Measurements from ENCODE around the gene OR2AT4. TPM values are rescaled to one million over a fixed set of nuclear protein-coding genes. Genes with fewer than 3 reads are reported as not detected.

The OR2AT4 gene
- total RNA-seq, 2 donors from 2014 or later, result not detected

DNA sequence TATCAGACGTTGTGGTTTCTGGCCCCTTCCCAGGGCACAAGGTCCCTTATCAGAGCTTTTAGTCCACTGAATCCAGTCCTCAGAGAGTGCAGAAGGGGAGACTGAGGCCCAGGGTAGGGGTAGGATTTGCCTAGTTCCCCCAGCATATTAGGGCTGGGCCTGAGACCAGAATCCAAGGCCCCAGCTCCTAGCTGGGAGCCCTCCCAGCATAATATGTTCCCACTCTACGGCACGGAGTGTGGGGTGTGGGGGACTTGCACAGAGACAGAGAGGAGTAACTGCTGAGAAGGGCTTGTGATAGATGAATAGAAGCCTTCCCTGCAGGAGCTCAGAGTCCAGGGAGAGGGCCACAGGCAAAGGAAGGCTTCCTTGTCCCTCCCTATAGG is 64.1 kb downstream of the OR2AT4 start:
- DNase-seq, result no peak
- no peak overlapping the region for H3K9ac ChIP-seq (ENCODE audit: low read depth in 2 of 2, low read length in 2 of 2)
- no peak overlapping the region for H3K27ac ChIP-seq
- H3K36me3 ChIP-seq, result no peaks in the 10 kb centered on the region
- no peaks in the 10 kb centered on the region for H3K27me3 ChIP-seq
- intact Hi-C loops (cut with DNase I), result loop anchor here (2.0 kb wide), 1 partner anchor 104 kb away; no protein-coding TSS in a partner anchor
- no peak overlapping the region for H3K4me3 ChIP-seq
- H3K9me3 ChIP-seq, result no peaks in the 10 kb centered on the region
- TF ChIP-seq, protein P1, sequence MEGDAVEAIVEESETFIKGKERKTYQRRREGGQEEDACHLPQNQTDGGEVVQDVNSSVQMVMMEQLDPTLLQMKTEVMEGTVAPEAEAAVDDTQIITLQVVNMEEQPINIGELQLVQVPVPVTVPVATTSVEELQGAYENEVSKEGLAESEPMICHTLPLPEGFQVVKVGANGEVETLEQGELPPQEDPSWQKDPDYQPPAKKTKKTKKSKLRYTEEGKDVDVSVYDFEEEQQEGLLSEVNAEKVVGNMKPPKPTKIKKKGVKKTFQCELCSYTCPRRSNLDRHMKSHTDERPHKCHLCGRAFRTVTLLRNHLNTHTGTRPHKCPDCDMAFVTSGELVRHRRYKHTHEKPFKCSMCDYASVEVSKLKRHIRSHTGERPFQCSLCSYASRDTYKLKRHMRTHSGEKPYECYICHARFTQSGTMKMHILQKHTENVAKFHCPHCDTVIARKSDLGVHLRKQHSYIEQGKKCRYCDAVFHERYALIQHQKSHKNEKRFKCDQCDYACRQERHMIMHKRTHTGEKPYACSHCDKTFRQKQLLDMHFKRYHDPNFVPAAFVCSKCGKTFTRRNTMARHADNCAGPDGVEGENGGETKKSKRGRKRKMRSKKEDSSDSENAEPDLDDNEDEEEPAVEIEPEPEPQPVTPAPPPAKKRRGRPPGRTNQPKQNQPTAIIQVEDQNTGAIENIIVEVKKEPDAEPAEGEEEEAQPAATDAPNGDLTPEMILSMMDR (IDR thresholded peaks at IDR 0.05), result no peak
- no peaks in the 10 kb centered on the region for H3K4me1 ChIP-seq

DNA sequence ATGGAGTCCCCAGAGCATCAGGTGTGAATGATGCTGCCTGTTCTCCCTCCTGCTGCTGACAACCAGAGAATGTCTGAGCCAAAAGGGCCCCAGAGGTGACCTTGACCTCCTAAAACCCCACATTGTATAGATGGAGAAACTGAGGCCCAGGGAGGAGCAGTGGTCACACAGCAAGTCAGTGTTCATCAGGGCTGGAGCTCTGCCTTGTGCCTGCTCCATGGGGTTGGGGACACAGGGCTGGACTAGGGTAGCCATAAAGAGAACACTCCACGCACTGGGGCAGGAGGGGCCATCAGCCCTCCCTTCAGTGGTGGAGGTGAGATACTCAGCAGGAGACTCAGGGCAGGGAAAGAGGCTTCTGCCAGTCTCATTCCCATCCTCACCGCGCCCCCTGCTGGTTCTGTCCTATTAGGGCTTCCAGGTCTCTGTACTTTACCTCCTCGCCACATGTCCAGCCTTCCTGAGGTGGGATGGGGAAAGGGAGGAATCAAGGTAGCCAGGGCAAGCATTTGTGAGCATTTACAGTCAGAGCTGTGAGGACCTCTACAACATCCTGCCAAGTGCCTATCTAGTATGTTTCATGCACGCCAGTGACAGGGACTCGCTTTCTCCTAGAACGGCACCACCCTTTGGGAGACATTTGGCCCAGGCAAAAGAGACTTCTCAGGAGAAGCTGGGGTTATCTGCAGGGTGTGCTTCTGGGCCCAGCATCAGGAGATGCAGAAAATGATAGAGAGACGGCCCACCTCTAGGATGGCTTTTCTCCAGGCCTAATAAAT is 64.7 kb downstream of the OR2AT4 start:
- intact Hi-C loops (cut with DNase I), result loop anchor here (2.0 kb wide), 1 partner anchor 103 kb away; no protein-coding TSS in a partner anchor
- no peaks in the 10 kb centered on the region for H3K9me3 ChIP-seq
- no peaks in the 10 kb centered on the region for H3K27me3 ChIP-seq
- H3K9ac ChIP-seq (ENCODE audit: low read depth in 2 of 2, low read length in 2 of 2), result no peak overlapping the region
- peak; percentile 77 for DNase-seq
- no peak overlapping the region for H3K27ac ChIP-seq
- H3K4me3 ChIP-seq, result no peak overlapping the region
- H3K4me1 ChIP-seq, result no peaks in the 10 kb centered on the region
- H3K36me3 ChIP-seq, result no peaks in the 10 kb centered on the region
- TF ChIP-seq, protein P1 (IDR thresholded peaks at IDR 0.05), result peak; percentile 59

Other genes starting within 250 kb of the OR2AT4 start
- 1 to 10 TPM; 5.1 to 6.6 TPM for gene XRRA1, start 147.8 kb downstream of the OR2AT4 start, total RNA-seq
- 100 to 1,000 TPM; 147 to 180 TPM for gene SPCS2, start 147.6 kb downstream of the OR2AT4 start, total RNA-seq
- 1 to 10 TPM; 3.3 to 8.1 TPM for gene NEU3, start 107.9 kb downstream of the OR2AT4 start, total RNA-seq
- 10 to 100 TPM; 37.6 to 50.3 TPM for gene SLCO2B1, start 54.2 kb upstream of the OR2AT4 start, total RNA-seq
- gene TPBGL, start 143.9 kb upstream of the OR2AT4 start, total RNA-seq, result under 1 TPM; 0.11 to 0.15 TPM